Measurements from ENCODE around the gene COL4A4. TPM values are rescaled to one million over a fixed set of nuclear protein-coding genes. Genes with fewer than 3 reads are reported as not detected.

Gene COL4A4
- total RNA-seq, 4 donors from 2014 or later = 0.90 to 5.7 (median 3.1) TPM

GRCh38 chr2:227127201-227127600 is 36.8 kb downstream of the COL4A4 start:
- TF ChIP-seq CTCF (IDR thresholded peaks at IDR 0.05) = no peak
- TF ChIP-seq POLR2A (IDR thresholded peaks at IDR 0.05) = no peak
- no peak for TF ChIP-seq EP300 (IDR thresholded peaks at IDR 0.05)
- Histone ChIP-seq H3K9me3 (no peaks in the 10 kb centered on the region), H3K36me3 (no peaks in the 10 kb centered on the region), H3K27me3 (no peaks in the 10 kb centered on the region), H3K4me3 (no peak overlapping the region), H3K4me1 (no peaks in the 10 kb centered on the region), H3K27ac (no peak overlapping the region)
- no peak for DNase-seq (ENCODE audit: low spot score in 2 of 2)
- WGBS, 2 donors = 39 to 46% methylated on average over 8 of the region's 8 CpGs

DNA sequence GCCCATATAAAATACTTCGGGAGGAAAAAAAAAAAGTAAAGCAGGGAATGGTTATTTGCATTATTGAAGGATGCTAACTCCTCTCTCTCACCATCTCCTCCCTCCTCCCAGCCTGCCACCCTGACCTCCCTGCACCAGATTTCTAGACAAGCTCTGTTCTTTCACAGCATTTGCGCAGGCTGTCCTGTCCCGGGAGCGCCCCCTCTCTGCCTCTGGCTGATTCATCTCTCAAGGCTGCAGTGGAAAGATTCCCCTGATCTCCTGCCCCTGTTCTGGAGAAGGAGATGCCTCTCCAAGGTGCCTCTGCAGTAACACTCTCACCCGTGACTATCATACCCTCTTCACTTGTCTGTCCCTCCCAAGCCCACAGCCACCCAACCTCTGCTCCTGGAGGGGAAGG is 38.5 kb downstream of the COL4A4 start:
- Histone ChIP-seq H3K27me3 (no peaks in the 10 kb centered on the region), H3K4me1 (no peaks in the 10 kb centered on the region), H3K27ac (no peak overlapping the region), H3K4me3 (no peak overlapping the region), H3K9me3 (no peaks in the 10 kb centered on the region), H3K36me3 (no peaks in the 10 kb centered on the region)
- DNase-seq (ENCODE audit: low spot score in 2 of 2) = no peak
- no peak for TF ChIP-seq EP300 (IDR thresholded peaks at IDR 0.05)
- no peak for TF ChIP-seq CTCF (IDR thresholded peaks at IDR 0.05)
- no peak for TF ChIP-seq POLR2A (IDR thresholded peaks at IDR 0.05)
- WGBS, 2 donors = 56 to 66% methylated on average over 5 of the region's 5 CpGs

- H3K4me3 ChIP-seq = no peak overlapping the region
- H3K9me3 ChIP-seq = no peaks in the 10 kb centered on the region
- 36 to 42% methylated on average over 2 of the region's 2 CpGs for WGBS, 2 donors
- TF ChIP-seq CTCF (IDR thresholded peaks at IDR 0.05) (no peak), EP300 (IDR thresholded peaks at IDR 0.05) (no peak), POLR2A (IDR thresholded peaks at IDR 0.05) (no peak)
- H3K36me3 ChIP-seq = no peaks in the 10 kb centered on the region
- no peaks in the 10 kb centered on the region for H3K4me1 ChIP-seq
- DNase-seq (ENCODE audit: low spot score in 2 of 2) = no peak
- H3K27ac ChIP-seq = no peak overlapping the region
- H3K27me3 ChIP-seq = no peaks in the 10 kb centered on the region
Observed at GRCh38 chr2:227124811-227125210, 39.2 kb downstream of the COL4A4 start.

DNA sequence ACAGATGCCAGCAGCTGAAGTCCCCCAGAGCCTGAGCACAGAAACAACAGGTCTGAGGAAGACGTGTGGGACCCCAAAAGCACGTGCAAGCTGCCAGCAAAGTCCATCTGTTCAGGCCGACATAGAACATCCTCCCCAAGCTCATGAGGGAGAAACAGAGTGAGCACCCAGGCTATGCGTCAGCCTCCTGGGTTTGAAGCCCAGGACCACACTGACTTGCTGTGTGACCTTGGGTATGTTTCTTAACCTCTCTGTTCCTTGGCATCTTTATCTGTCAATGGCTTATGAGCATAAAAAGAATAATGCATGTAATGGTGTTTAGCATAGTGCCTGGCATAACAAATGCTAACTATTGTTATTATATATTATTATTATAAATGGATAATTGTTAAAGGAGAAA is 40.3 kb downstream of the COL4A4 start:
- Histone ChIP-seq H3K27ac (no peak overlapping the region), H3K4me1 (no peaks in the 10 kb centered on the region), H3K9me3 (no peaks in the 10 kb centered on the region), H3K36me3 (no peaks in the 10 kb centered on the region), H3K4me3 (no peak overlapping the region), H3K27me3 (no peaks in the 10 kb centered on the region)
- no peak for DNase-seq (ENCODE audit: low spot score in 2 of 2)
- no peak for TF ChIP-seq CTCF (IDR thresholded peaks at IDR 0.05)
- no peak for TF ChIP-seq EP300 (IDR thresholded peaks at IDR 0.05)
- no peak for TF ChIP-seq POLR2A (IDR thresholded peaks at IDR 0.05)
- 82 to 89% methylated on average over 4 of the region's 4 CpGs for WGBS, 2 donors

DNA sequence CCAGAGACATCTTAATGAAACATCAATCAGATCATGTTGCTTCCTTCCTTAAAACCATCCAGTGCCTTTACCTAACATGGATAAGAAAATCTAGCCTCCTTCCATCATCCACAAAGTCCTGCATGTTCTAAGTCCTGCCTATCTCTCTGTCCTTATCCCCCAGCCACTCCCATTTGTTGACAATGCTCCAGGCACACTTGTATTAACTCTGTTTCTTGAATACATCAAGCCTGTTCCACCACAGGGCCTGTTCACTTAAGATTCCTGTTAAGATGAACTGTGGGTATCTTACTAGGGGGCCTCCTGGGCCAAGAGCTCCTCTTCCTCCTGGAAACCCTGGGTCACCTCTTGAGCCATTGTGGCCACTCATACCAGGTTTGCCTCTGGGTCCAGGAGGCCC is 45.7 kb downstream of the COL4A4 start:
- no peak overlapping the region for H3K4me3 ChIP-seq
- H3K9me3 ChIP-seq = no peaks in the 10 kb centered on the region
- DNase-seq (ENCODE audit: low spot score in 2 of 2) = no peak
- TF ChIP-seq EP300 (IDR thresholded peaks at IDR 0.05) (no peak), CTCF (IDR thresholded peaks at IDR 0.05) (no peak), POLR2A (IDR thresholded peaks at IDR 0.05) (no peak)
- no peaks in the 10 kb centered on the region for H3K4me1 ChIP-seq
- no peaks in the 10 kb centered on the region for H3K36me3 ChIP-seq
- no peaks in the 10 kb centered on the region for H3K27me3 ChIP-seq
- H3K27ac ChIP-seq = no peak overlapping the region

Data from tibial nerve (tissue), 4 donors.